SK-N-SH (cell line): ENCODE data around the gene TTC39A. TPM values are rescaled to one million over a fixed set of nuclear protein-coding genes. Genes with fewer than 3 reads are reported as not detected.

Source experiments
- CTCF ChIA-PET: fragments of 300-600, 350-600 bp; formaldehyde crosslinking; extraction: SDS; loops from one replicate; lab custom pipeline; 2021; lab: Yijun Ruan, JAX
- POLR2A ChIA-PET: fragments of 350-600 bp; sonication (Branson Sonifier 250); formaldehyde crosslinking; extraction: SDS; loops from one replicate; lab custom pipeline; 2020; ENCODE audit warnings: antibody characterized with exemption, inconsistent platforms; lab: Yijun Ruan, JAX
- DNase-seq: peaks from one replicate; pipeline ENCODE4 v3.0.0; 2012
- H2AFZ ChIP-seq: fragments of 200-600 bp; sonication (generic); 2 replicates; pipeline ENCODE4 v1.8.1; 2016; ENCODE audit warnings: antibody characterized with exemption, mild to moderate bottlenecking, low read depth
- H3F3A ChIP-seq: fragments of 200-600 bp; sonication (generic); replicated peaks from 2 replicates; pipeline ENCODE3; 2016; ENCODE audit warnings: antibody characterized with exemption, mild to moderate bottlenecking; ENCODE audit not compliant: insufficient read depth
- H3K27ac ChIP-seq, 2 experiments: fragments of 200-500 bp in 1 of 2; fragments of 200-600 bp in 1 of 2; sonication (Bioruptor generic) in 1 of 2; sonication (generic), shearing (Covaris generic) in 1 of 2; 2 replicates each; pipeline versions ENCODE4 v1.5.1 to v1.6.1; 2014 to 2016; ENCODE audit warnings: low read depth in 2 of 2, inconsistent platforms in 1 of 2, low read length in 1 of 2, mild to moderate bottlenecking in 1 of 2, mixed read lengths in 1 of 2
- H3K27me3 ChIP-seq: fragments of 200-600 bp; sonication (generic), shearing (Covaris generic); 2 replicates; pipeline ENCODE4 v1.6.1; 2016; ENCODE audit warnings: mixed run types; ENCODE audit not compliant: insufficient read depth
- H3K36me3 ChIP-seq, 2 experiments: fragments of 200-500 bp in 1 of 2; fragments of 200-600 bp in 1 of 2; sonication (Bioruptor generic) in 1 of 2; sonication (generic) in 1 of 2; replicated peaks in 1 of 2; 2 replicates each; pipeline versions ENCODE3 to v1.5.1; 2014 to 2016; ENCODE audit warnings: low read length in 1 of 2, mild to moderate bottlenecking in 1 of 2; ENCODE audit not compliant: insufficient read depth in 2 of 2, control insufficient read depth in 1 of 2
- H3K4me1 ChIP-seq, 2 experiments: fragments of 200-500 bp in 1 of 2; fragments of 200-600 bp in 1 of 2; sonication (Bioruptor generic) in 1 of 2; sonication (generic), shearing (Covaris generic) in 1 of 2; 2 replicates each; pipeline versions ENCODE4 v1.5.1 to v1.6.1; 2014 to 2016; ENCODE audit warnings: low read depth in 1 of 2, low read length in 1 of 2, mixed run types in 1 of 2; ENCODE audit not compliant: insufficient read depth in 2 of 2, control insufficient read depth in 1 of 2
- H3K4me2 ChIP-seq: fragments of 200-600 bp; sonication (generic), shearing (Covaris generic); 2 replicates; pipeline ENCODE4 v1.6.1; 2017; ENCODE audit warnings: mixed run types
- H3K4me3 ChIP-seq, 2 experiments: fragments of 200-500 bp in 1 of 2; fragments of 200-600 bp in 1 of 2; sonication (Bioruptor generic) in 1 of 2; sonication (generic), shearing (Covaris generic) in 1 of 2; 2 replicates each; pipeline versions ENCODE4 v1.5.1 to v1.8.1; 2014 to 2016; ENCODE audit warnings: low read depth in 2 of 2, inconsistent platforms in 1 of 2, low read length in 1 of 2, mild to moderate bottlenecking in 1 of 2, mixed read lengths in 1 of 2, moderate library complexity in 1 of 2
- H3K79me2 ChIP-seq: fragments of 200-600 bp; sonication (generic); 2 replicates; pipeline ENCODE4 v1.8.1; 2017; ENCODE audit warnings: mild to moderate bottlenecking; ENCODE audit not compliant: insufficient read depth
- H3K9ac ChIP-seq: fragments of 200-600 bp; sonication (generic); 2 replicates; pipeline ENCODE4 v1.6.1; 2017; ENCODE audit warnings: mixed run types
- H3K9me2 ChIP-seq: fragments of 200-600 bp; sonication (generic); 2 replicates; pipeline ENCODE4 v1.6.1; 2017; ENCODE audit warnings: mixed run types
- H3K9me3 ChIP-seq: fragments of 200-600 bp; sonication (generic); 2 replicates; pipeline ENCODE4 v1.6.1; 2017; ENCODE audit warnings: mixed run types, mild to moderate bottlenecking, moderate library complexity
- H4K20me1 ChIP-seq: fragments of 200-600 bp; sonication (generic); 2 replicates; pipeline ENCODE4 v1.6.1; 2017; ENCODE audit warnings: mild to moderate bottlenecking, mixed run types; ENCODE audit not compliant: insufficient read depth
- FOSL2 ChIP-seq: IDR thresholded peaks from 2 replicates; pipeline ENCODE4 v1.4.0; 2012; ENCODE audit warnings: low read depth, mild to moderate bottlenecking, moderate library complexity, borderline replicate concordance
- FOXJ3 ChIP-seq: sonication (generic); formaldehyde crosslinking; IDR thresholded peaks from 2 replicates; pipeline ENCODE4 v1.5.1; 2020; ENCODE audit warnings: mild to moderate bottlenecking, missing genetic modification reagents
- FOXM1 ChIP-seq: IDR thresholded peaks from 2 replicates; pipeline ENCODE4 v1.4.0; 2012; ENCODE audit warnings: low read depth, mild to moderate bottlenecking
- GATA2 ChIP-seq: sonication (generic); formaldehyde crosslinking; IDR thresholded peaks from 2 replicates; pipeline ENCODE4 v1.5.0; 2020; ENCODE audit warnings: mild to moderate bottlenecking, missing genetic modification reagents
- IRF3 ChIP-seq: fragments of 150-350 bp; IDR thresholded peaks from 2 replicates; pipeline ENCODE4 v1.6.1; 2016; ENCODE audit warnings: mild to moderate bottlenecking, low read depth, low read length
- JUND ChIP-seq: IDR thresholded peaks from 2 replicates; pipeline ENCODE4 v1.4.0; 2012
- MXI1 ChIP-seq: IDR thresholded peaks from 2 replicates; pipeline ENCODE4 v1.6.1; 2012; ENCODE audit warnings: mild to moderate bottlenecking, low read depth, low read length, improper control_type of control experiment
- NRF1 ChIP-seq: IDR thresholded peaks from 2 replicates; pipeline ENCODE4 v1.6.1; 2012; ENCODE audit warnings: low read depth, mild to moderate bottlenecking, low read length
- RAD21 ChIP-seq: IDR thresholded peaks from 2 replicates; pipeline ENCODE4 v1.6.1; 2012; ENCODE audit warnings: mild to moderate bottlenecking, low read length
- RFX5 ChIP-seq: IDR thresholded peaks from 2 replicates; pipeline ENCODE4 v1.6.1; 2012; ENCODE audit warnings: mild to moderate bottlenecking, improper control_type of control experiment, low read length
- RXRA ChIP-seq: IDR thresholded peaks from 2 replicates; pipeline ENCODE4 v1.4.0; 2012; ENCODE audit warnings: low read depth, mild to moderate bottlenecking, borderline replicate concordance
- TCF12 ChIP-seq: IDR thresholded peaks from 2 replicates; pipeline ENCODE4 v1.4.0; 2012
- ZBTB33 ChIP-seq: IDR thresholded peaks from 2 replicates; pipeline ENCODE4 v1.4.0; 2012; ENCODE audit warnings: low read depth, borderline replicate concordance
- WGBS: methylation state at CpG from one replicate; pipeline ENCODE4 v1.1.6; 2017; ENCODE audit warnings: low lambda C conversion rate; 5-methylcytosine and 5-hydroxymethylcytosine counted together
- polyA plus RNA-seq, 3 experiments: library from polyadenylated mRNA; depleted of rRNA; stranded (reverse); fragments of >200 nt; gene quantifications; 2 replicates each; pipeline ENCODE4 v1.2.3, GENCODE V29; 2012
- TF ChIP-seq, protein P1 (sequence below): fragments of 150-350 bp; IDR thresholded peaks from 2 replicates; pipeline ENCODE4 v1.6.1; 2017; ENCODE audit warnings: antibody characterized with exemption, low read length, low read depth, borderline replicate concordance
- TF ChIP-seq, protein P2 (sequence below): IDR thresholded peaks from 2 replicates; pipeline ENCODE4 v1.4.0; 2012; ENCODE audit warnings: low read depth

TTC39A gene
- polyA plus RNA-seq, 1 of the 3 experiments (the other 2 are of a cell fraction) = 0.97 TPM

DNA sequence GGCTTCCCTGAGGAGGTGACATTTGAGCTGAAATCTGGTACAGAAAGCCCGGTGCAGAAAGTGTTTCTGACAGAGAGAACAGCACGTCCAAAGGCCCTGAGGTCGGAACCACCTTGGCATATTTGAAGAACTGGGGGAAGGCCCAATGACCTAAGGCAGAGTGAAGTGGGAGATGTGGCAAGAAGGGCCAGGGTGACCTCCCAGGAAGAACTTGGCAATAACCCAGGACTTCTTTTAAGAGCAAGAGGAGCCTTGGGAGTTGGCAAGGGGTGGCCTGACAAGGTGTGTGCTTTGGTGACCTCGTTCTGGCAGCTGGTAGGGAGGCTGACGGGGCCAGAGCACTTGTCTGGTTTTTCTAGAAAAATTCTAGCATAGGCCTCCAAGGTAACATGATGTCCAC lies 23.4 kb downstream of the TTC39A start:
- Histone ChIP-seq H2AFZ (no peak overlapping the region), H3K36me3 (no peaks in the 10 kb centered on the region), H3K9me2 (no peaks in the 10 kb centered on the region), H3K4me3 (no peak overlapping the region), H3K4me2 (no peak overlapping the region), H3K9me3 (no peaks in the 10 kb centered on the region), H3K9ac (no peak overlapping the region)
- CTCF ChIA-PET = interaction anchor here (0.7 to 2.4 kb wide), 3 partner anchors 10 to 538 kb away, joined by 3 to 23 read pairs (median 7); no protein-coding TSS in a partner anchor
- no peak for TF ChIP-seq TCF12
- no peak for TF ChIP-seq RAD21
- TF ChIP-seq, all 33 proteins: peak for 0
- H3F3A ChIP-seq = peaks cover 7% of the 10 kb centered on the region
- WGBS = 80% methylated on average over 5 of the region's 5 CpGs
- no peaks in the 10 kb centered on the region for H4K20me1 ChIP-seq
- peaks cover 0 to 3% of the 10 kb centered on the region in 2 experiments; a peak in 1 of 4 replicates for H3K4me1 ChIP-seq
- H3K79me2 ChIP-seq = no peaks in the 10 kb centered on the region
- POLR2A ChIA-PET = no interaction called here
- H3K27ac ChIP-seq = no peak overlapping the region
- DNase-seq = no peak
- no peaks in the 10 kb centered on the region for H3K27me3 ChIP-seq

GRCh38 chr1:51305371-51305823 lies 25.0 kb downstream of the TTC39A start:
- Histone ChIP-seq H3K27ac (no peak overlapping the region), H3K4me3 (no peak overlapping the region), H3K9me2 (no peaks in the 10 kb centered on the region), H3K4me2 (no peak overlapping the region), H3K4me1 (peaks cover 0 to 3% of the 10 kb centered on the region in 2 experiments; a peak in 1 of 4 replicates), H3K27me3 (no peaks in the 10 kb centered on the region), H3K9me3 (no peaks in the 10 kb centered on the region), H3K9ac (no peak overlapping the region), H4K20me1 (no peaks in the 10 kb centered on the region), H2AFZ (no peak overlapping the region), H3K79me2 (no peaks in the 10 kb centered on the region), H3K36me3 (no peaks in the 10 kb centered on the region), H3F3A (peaks cover 7% of the 10 kb centered on the region)
- CTCF ChIA-PET = interaction anchor here (1.2 to 2.4 kb wide), 2 partner anchors 9 to 530 kb away, joined by 3 to 23 read pairs; no protein-coding TSS in a partner anchor
- DNase-seq = no peak
- TF ChIP-seq FOSL2 = no peak
- TF ChIP-seq FOXJ3 (CRISPR knock-in tag) = no peak
- TF ChIP-seq MXI1 = no peak
- TF ChIP-seq IRF3 = no peak
- no peak for TF ChIP-seq JUND
- TF ChIP-seq, protein P1, sequence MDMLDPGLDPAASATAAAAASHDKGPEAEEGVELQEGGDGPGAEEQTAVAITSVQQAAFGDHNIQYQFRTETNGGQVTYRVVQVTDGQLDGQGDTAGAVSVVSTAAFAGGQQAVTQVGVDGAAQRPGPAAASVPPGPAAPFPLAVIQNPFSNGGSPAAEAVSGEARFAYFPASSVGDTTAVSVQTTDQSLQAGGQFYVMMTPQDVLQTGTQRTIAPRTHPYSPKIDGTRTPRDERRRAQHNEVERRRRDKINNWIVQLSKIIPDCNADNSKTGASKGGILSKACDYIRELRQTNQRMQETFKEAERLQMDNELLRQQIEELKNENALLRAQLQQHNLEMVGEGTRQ = no peak
- TF ChIP-seq, protein P2, sequence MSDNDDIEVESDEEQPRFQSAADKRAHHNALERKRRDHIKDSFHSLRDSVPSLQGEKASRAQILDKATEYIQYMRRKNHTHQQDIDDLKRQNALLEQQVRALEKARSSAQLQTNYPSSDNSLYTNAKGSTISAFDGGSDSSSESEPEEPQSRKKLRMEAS = no peak
- no peak for TF ChIP-seq TCF12
- TF ChIP-seq ZBTB33 = no peak
- no peak for TF ChIP-seq FOXM1
- no peak for TF ChIP-seq GATA2
- no peak for TF ChIP-seq RXRA
- no peak for TF ChIP-seq NRF1
- no peak for TF ChIP-seq RFX5
- 89% methylated on average over 1 of the region's 4 CpGs for WGBS
- POLR2A ChIA-PET = interaction anchor here (1.2 kb wide), 1 partner anchor 10 kb away, joined by 3 read pairs; no protein-coding TSS in a partner anchor
